D721Med (cell line): ENCODE results near the gene COQ9.
"Not testable (repeated sequence)": the region's sequence is repeated elsewhere in the genome, so short reads cannot be mapped to it uniquely, and the experiment has no call there.

Experiments
- DNase-seq: peaks from one replicate; pipeline ENCODE4 v3.0.0; 2011; ENCODE audit warnings: low spot score; ENCODE audit not compliant: insufficient read length
- FAIRE-seq: peaks from 2 replicates; lab custom pipeline; 2011; peaks lifted over from hg19 to GRCh38; lab: Jason Lieb, UNC
- CTCF ChIP-seq: IDR thresholded peaks from 2 replicates; pipeline ENCODE4 v1.5.1; 2012; ENCODE audit warnings: mild to moderate bottlenecking, control low read depth; ENCODE audit not compliant: insufficient read depth; ENCODE audit errors: missing control alignments

Gene COQ9

GRCh38 chr16:57447186-57447962, at the start of gene COQ9, which contains the start of gene CIAPIN1:
Gene COQ9 (plus strand): TSS chr16:57447479. CDS start chr16:57447506, 27 bp downstream.
Gene CIAPIN1 (minus strand): TSS chr16:57447385. CDS start chr16:57440928, 6,457 bp downstream.
- TF ChIP-seq CTCF = no peak
- no peak for FAIRE-seq

GRCh38 chr16:57397493-57397892, 49.8 kb upstream of the COQ9 start:
- not testable (repeated sequence) for FAIRE-seq, DNase-seq

More at GRCh38 chr16:57447186-57447962, at the start of gene COQ9, which contains the start of gene CIAPIN1:
- DNase-seq = peak; percentile 47

DNA sequence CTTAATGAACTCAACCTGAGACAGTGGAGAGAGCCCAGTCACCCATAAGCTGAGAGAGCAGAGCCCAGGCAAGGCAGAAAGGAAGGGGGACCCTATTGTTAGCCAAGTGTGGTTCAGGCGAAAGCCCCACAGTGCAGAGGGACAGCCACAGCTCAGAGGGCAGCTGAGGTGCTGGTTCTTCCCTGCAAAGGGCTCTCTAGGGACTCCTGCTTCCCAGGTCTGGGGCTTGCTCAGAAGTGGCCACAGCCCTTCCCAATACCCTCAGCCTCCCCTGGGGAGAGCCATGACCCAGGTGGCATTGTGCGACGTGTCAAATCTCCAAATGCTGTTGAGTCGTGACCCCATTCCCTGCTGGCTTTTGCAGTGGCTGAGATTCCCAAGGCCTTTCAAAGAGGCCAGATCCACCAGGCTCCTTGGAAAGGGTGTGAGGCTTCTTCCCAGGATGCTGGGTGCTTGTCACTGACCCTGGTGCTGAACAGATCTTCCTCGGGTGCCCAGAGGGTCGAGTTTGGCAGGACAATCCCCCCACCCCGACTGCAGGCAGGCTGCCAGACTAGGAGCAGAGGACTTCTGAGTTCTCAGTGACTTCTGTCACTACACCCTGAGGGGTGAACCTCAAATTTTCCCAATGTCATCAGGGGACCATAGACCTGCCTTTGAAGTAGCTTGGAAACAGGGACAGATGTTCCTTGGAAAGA, 45.2 kb upstream of the COQ9 start:
- FAIRE-seq (no peak), DNase-seq (no peak)
- TF ChIP-seq CTCF = no peak

DNA sequence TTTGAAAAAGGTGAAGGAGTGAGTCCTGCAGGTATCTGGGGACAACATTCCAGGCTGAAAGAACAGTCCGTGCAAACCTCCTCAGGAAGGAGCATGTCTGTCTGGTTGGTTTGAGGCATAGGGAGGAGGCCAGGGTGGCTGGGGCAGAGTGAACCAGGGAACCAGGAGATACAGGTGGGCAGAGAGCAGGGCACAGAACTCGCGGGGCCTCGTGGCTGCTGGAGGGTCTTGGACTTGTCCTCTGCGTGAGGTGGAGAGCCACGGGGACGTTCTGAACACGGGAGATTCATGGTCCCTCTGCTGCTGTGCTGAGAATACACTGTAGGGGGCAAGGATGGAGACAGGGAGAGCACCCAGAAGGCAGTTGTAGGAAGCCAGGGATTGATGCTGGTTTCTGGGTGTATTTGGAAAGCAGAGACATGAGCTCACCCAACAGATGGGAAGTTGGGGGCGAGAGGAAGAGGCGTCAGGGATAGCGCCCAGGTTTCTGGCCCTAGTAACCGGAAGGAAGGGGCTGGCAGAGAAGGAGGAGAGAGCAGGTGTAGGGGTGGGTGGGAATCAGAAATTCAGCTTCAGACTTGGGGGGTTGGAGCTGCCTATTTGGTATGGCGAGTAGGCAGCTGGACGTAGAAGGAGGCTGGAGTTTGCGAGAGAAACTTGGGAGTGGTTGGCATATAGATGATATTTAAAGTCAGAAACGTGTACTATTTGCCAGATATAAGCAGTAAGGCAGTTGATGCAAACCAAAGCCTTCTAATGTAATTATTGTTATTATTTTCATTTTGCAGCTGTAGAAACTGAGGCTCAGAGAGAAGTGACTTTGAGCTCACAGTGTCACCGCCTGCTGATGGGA, 43.1 kb upstream of the COQ9 start, which contains the start of gene CCL17:
Gene CCL17, plus strand, starts transcription at position 803 of the 853 bp plus-strand sequence. CDS start 9,166 bp downstream, outside the sequence.
- no peak for TF ChIP-seq CTCF
- FAIRE-seq (no peak), DNase-seq (no peak)

GRCh38 chr16:57405097-57405496, 42.2 kb upstream of the COQ9 start:
- TF ChIP-seq CTCF = no peak
- FAIRE-seq = no peak
- DNase-seq = no peak

DNA sequence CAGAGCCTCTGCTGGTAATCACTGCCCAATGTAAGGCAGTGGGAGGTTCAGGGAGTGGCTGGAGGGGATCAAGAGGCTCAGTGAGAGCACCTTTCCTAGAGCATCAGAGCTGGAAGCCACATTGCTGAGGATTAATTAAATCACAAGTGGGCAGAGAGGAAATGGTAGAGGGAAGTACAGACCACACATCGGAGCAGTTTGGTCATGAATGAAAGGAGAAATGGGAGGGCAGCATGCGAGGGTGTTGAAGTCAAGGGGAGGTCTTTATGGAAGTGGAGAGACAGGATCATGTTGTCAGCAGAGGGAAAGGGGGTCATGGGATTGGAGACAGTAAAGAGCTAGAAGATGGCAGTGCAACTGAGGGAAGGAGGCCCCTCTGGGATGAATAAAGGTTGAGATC, 40.4 kb upstream of the COQ9 start:
- DNase-seq = no peak
- FAIRE-seq = no peak
- no peak for TF ChIP-seq CTCF
